HepG2 (cell line): ENCODE data around the gene FAF2.

Experiments used
- BRCA1 ChIP-seq: sonication (generic); formaldehyde crosslinking; IDR thresholded peaks from 2 replicates; pipeline ENCODE4 v1.4.0; 2020; ENCODE audit warnings: missing genetic modification reagents
- GRHL1 ChIP-seq: sonication (generic); formaldehyde crosslinking; conservative IDR thresholded peaks from 2 replicates; pipeline ENCODE4 v1.8.0; 2022; ENCODE audit warnings: missing genetic modification reagents
- KLF9 ChIP-seq: IDR thresholded peaks from 2 replicates; pipeline ENCODE4 v1.6.1; 2016; ENCODE audit warnings: low read depth
- ZIK1 ChIP-seq: sonication (generic); formaldehyde crosslinking; IDR thresholded peaks from 2 replicates; pipeline ENCODE4 v1.5.0; 2020; ENCODE audit warnings: mild to moderate bottlenecking, low read depth, missing genetic modification reagents, borderline replicate concordance
- ZNF33B ChIP-seq: sonication (generic); formaldehyde crosslinking; IDR thresholded peaks from 2 replicates; pipeline ENCODE4 v1.5.1; 2020; ENCODE audit warnings: mild to moderate bottlenecking, missing genetic modification reagents

GRCh38 chr5:176410486-176411180 lies 37.6 kb upstream of the FAF2 start:
- TF ChIP-seq BRCA1 (CRISPR knock-in tag) (no peak), KLF9 (no peak), ZNF33B (CRISPR knock-in tag) (no peak), ZIK1 (CRISPR knock-in tag) (no peak), GRHL1 (no peak)
